OCI-LY7 (cell line): ENCODE results near the gene CDK5R2.

Source experiments
- EZH2phosphoT487 ChIP-seq: fragments of 200-600 bp; sonication (generic); IDR thresholded peaks from 2 replicates; pipeline ENCODE4 v1.6.1; 2018; ENCODE audit warnings: low read depth, borderline replicate concordance, mild to moderate bottlenecking, mixed run types, antibody characterized with exemption, low read length, moderate library complexity, mixed read lengths
- TF ChIP-seq, protein P1 (sequence below): fragments of 200-600 bp; sonication (generic); conservative IDR thresholded peaks from 2 replicates; pipeline ENCODE4 v1.5.1; 2014; ENCODE audit warnings: mild to moderate bottlenecking, antibody characterized with exemption, low read length, moderate library complexity, mixed read lengths

DNA sequence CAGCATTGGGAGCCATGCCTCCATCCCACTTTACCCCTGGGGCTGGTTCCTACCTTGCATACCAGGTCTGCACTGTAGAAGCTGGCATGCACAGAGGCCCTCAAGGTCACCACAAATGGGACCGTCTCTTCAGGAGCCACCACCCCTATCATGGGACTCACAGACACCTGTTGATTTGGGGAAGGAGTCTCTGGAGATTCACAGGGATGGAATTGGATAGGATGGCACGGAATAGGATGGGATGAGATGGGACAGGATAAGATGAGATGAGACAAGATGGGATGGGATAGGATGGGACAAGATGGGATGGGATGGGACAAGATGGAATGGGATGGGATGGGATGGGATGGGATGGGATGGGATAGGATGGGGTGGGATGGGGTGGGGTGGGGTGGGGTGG lies 49.8 kb downstream of the CDK5R2 start:
- TF ChIP-seq, protein P1, sequence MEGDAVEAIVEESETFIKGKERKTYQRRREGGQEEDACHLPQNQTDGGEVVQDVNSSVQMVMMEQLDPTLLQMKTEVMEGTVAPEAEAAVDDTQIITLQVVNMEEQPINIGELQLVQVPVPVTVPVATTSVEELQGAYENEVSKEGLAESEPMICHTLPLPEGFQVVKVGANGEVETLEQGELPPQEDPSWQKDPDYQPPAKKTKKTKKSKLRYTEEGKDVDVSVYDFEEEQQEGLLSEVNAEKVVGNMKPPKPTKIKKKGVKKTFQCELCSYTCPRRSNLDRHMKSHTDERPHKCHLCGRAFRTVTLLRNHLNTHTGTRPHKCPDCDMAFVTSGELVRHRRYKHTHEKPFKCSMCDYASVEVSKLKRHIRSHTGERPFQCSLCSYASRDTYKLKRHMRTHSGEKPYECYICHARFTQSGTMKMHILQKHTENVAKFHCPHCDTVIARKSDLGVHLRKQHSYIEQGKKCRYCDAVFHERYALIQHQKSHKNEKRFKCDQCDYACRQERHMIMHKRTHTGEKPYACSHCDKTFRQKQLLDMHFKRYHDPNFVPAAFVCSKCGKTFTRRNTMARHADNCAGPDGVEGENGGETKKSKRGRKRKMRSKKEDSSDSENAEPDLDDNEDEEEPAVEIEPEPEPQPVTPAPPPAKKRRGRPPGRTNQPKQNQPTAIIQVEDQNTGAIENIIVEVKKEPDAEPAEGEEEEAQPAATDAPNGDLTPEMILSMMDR = no peak
- TF ChIP-seq EZH2phosphoT487 = no peak
